DMS53 treated with DMSO at 0.1 percent for 48 hours (cell line): ENCODE results near the gene AMY1C.
"Not testable (repeated sequence)": the region's sequence is repeated elsewhere in the genome, so short reads cannot be mapped to it uniquely, and the experiment has no call there.

Experiments
- DNase-seq: peaks from one replicate; lab custom pipeline; 2025; ENCODE audit not compliant: unreplicated experiment; lab: John Stamatoyannopoulos, UW

Gene AMY1C

GRCh38 chr1:103749598-103749997, at the start of gene AMY1C:
Gene AMY1C, plus strand, starts transcription at chr1:103749898. Its CDS starts 572 bp downstream, at chr1:103750470.
- not testable (repeated sequence) for DNase-seq

DNA sequence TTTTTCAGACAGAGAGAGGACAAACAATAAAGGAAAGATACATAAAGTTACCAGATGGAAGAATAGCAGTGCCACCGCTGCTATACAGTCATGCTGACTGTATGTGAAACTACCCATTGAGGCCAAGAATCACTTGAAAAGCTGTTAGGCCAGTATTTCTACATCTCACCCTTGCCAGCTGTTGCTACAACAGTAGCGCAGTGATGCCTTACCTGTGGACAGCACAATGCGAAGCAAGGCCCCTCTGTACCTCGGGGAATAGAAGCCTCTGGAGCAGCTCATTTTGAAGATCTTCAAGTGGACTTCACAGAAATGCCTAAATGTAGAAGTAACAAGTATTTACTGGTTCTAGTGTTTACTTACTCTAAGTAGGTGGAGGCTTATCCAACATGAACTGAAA, 49.0 kb upstream of the AMY1C start:
- not testable (repeated sequence) for DNase-seq

DNA sequence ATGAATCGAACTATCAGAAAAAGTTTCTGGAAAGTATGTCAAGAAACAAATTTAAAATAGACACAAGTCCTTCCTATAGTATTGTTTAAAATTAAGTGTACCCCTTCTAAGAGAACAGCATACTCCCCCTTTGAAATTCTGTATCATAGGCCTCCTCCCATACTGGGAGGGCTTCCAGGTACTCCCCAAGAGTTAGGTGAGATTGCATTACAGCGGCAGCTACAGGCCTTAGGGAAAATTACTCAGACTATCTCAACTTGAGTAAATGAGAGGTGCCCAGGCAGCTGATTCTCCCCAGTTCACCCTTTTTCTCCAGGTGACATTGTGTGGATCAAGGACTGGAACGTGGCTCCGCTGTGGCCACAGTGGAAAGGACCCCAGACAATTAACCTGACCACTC, 48.4 kb upstream of the AMY1C start:
- not testable (repeated sequence) for DNase-seq

DNA sequence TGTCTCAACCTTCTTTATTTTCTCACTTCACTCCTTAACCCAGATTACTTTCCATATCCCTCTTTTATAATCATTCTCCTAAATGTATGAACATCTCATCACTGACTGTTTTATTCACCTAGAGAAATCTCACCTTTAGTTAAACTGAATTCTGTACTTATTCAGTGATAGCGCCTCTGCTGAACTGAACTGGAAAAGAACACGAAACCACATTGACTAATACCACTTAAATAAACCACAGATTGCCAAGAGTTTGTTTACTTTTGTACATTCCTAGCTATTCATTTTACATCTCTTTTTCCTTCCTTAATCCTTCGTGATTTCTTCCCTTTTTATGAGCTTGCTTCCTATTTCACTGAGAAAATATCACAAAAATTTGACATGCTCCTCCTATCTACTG, 42.0 kb upstream of the AMY1C start:
- DNase-seq = not testable (repeated sequence)

- not testable (repeated sequence) for DNase-seq
Observed at GRCh38 chr1:103710381-103710780, 39.3 kb upstream of the AMY1C start.

- not testable (repeated sequence) for DNase-seq
Observed at GRCh38 chr1:103717404-103717803, 32.3 kb upstream of the AMY1C start.

DNA sequence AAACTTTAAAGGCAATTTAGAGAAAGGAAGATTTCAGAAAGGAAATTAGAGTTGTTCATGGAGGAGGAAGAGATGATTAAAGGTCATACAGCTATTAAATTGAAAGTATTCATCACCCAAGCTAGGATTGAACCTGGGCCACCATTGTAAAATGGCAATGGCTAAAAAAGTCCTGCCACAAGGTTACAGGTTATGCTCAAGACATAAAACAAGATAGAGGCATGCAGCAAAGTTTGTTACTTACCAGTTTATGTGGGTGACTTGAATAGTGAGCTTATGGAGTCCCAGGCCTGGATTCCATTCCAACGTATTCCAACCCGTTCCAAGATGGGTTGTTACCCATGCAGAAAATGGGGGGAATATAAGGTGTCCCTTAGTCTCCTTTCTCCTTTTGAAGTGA, 28.2 kb upstream of the AMY1C start:
- not testable (repeated sequence) for DNase-seq

GRCh38 chr1:103735334-103735733, 14.4 kb upstream of the AMY1C start:
- DNase-seq = not testable (repeated sequence)

DNA sequence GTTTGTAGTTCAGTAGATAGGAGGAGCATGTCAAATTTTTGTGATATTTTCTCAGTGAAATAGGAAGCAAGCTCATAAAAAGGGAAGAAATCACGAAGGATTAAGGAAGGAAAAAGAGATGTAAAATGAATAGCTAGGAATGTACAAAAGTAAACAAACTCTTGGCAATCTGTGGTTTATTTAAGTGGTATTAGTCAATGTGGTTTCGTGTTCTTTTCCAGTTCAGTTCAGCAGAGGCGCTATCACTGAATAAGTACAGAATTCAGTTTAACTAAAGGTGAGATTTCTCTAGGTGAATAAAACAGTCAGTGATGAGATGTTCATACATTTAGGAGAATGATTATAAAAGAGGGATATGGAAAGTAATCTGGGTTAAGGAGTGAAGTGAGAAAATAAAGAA, 11.7 kb upstream of the AMY1C start:
- not testable (repeated sequence) for DNase-seq

DNA sequence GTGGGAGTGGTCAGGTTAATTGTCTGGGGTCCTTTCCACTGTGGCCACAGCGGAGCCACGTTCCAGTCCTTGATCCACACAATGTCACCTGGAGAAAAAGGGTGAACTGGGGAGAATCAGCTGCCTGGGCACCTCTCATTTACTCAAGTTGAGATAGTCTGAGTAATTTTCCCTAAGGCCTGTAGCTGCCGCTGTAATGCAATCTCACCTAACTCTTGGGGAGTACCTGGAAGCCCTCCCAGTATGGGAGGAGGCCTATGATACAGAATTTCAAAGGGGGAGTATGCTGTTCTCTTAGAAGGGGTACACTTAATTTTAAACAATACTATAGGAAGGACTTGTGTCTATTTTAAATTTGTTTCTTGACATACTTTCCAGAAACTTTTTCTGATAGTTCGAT, 5.2 kb upstream of the AMY1C start:
- DNase-seq = not testable (repeated sequence)

DNA sequence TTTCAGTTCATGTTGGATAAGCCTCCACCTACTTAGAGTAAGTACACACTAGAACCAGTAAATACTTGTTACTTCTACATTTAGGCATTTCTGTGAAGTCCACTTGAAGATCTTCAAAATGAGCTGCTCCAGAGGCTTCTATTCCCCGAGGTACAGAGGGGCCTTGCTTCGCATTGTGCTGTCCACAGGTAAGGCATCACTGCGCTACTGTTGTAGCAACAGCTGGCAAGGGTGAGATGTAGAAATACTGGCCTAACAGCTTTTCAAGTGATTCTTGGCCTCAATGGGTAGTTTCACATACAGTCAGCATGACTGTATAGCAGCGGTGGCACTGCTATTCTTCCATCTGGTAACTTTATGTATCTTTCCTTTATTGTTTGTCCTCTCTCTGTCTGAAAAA, 4.7 kb upstream of the AMY1C start:
- not testable (repeated sequence) for DNase-seq

GRCh38 chr1:103748273-103748672, 1.4 kb upstream of the AMY1C start:
- not testable (repeated sequence) for DNase-seq

- no peak for DNase-seq
Observed at GRCh38 chr1:103761896-103762295, 12.2 kb downstream of the AMY1C start.

GRCh38 chr1:103779932-103780331, 30.2 kb downstream of the AMY1C start:
- DNase-seq = no peak

DNA sequence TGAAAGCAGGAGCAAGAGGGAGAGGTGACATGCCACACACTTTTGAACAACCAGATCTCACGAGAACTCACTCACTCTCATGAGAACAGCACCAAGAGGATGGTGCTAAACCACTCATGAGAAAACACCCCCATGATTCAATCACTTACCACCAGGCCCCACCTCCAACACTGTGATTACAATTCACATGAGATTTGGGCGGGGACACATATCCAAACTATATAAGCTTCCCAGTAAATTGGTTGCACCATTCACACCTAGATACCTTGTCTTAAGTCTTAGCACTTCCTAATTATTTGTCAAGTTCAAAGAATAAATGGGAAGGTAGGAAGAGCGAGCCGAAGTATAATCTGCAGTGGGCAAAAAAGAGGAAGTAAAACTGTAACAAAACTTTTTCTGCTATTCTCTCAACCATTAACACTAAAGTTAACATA, 34.3 kb downstream of the AMY1C start:
- DNase-seq = no peak

DNA sequence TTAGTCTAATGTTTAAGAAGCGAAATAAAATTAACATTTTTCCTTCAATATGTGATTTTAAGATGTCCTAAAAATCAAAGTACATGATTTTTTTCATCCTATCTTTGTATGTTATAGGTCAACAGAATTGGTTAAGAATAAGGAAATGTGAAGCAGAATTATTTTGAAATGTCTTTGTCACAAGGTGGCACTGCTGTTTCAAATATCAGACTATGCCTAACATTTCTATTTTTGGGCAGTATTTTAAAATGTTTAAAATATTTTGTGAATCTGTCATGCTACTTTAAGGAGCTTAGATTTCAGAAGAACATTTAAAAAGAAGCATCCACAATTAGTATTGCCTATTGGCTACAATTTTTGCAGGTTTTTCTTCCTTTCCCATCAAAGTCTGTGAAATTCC, 38.7 kb downstream of the AMY1C start:
- DNase-seq = peak; percentile 65

DNA sequence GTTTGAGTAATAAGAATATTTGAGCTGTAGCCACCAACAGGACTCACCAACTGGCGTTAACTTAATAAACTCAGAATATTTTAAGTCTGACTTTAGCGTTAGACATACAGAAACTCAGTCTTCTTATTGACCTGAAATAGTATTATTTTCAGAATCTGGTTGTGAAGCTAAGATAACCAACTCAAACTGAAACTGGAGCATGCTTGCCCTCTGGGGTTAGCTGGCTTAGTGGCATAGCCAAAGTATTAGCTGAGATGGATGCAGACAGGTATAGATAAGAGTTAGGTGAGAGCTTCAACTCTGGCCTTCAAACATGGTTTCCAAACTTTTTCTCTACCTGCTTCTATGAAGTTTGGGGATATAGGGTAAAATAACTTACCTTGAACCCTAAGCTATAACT, 40.5 kb downstream of the AMY1C start:
- DNase-seq = no peak
